ENCODE data around the gene CMAS.
"Not testable (repeated sequence)": the region's sequence is repeated elsewhere in the genome, so short reads cannot be mapped to it uniquely, and the experiment has no call there.

CMAS gene

DNA sequence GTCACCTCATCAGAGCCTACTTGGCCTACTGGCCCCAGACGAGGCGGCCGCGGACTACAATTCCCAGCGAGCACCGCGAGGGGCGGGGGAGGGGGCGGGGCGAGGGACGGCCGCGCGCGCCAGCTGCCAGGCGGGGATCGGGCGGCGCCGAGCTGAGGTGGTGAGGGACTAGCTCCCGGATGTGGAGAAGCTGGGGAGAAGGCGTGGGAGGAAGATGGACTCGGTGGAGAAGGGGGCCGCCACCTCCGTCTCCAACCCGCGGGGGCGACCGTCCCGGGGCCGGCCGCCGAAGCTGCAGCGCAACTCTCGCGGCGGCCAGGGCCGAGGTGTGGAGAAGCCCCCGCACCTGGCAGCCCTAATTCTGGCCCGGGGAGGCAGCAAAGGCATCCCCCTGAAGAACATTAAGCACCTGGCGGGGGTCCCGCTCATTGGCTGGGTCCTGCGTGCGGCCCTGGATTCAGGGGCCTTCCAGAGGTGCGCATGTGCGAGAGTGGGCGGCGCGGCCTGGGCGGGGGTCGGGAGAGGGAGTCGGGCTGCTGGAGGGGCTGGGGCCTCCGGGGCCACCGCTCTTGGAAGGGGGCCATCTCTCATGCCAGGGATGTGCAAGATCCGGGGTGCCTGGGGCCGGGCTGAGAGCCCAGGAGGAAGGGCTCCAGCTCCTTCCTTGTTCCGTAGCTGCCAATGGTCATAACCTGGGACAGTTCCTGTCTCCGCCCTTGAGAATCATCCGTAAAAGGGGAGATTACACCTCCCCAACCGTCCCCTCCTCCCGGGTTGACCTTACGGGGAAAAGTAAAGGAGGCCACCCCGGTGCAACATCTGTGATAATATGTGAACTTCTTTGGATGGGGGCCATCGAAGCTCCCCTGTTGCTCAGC, at the start of gene CMAS:
CMAS (plus strand) TSS at position 129 of the 878 bp plus-strand sequence; CDS start at position 215, 86 bp downstream.
- peak; percentile 51 to 59 for DNase-seq

DNA sequence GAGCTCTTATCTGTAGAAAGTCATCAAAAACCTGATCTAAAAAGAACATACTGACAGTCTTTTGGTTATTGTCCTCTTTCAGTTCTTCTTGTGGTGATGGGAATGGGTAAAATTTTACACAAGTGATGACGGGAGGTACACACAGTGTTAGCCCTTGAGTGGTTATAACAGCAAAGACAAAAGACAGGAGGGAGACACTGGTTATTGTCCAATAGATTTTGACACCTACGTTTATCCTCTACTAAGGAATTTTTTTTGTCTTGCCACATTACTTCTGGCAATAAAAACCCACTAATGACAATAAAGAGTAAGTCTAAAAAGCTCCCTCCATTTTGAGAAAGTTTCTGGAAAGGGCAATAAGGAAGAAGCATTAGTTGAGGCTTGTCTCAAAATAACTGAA, 47.7 kb upstream of the CMAS start:
- DNase-seq: no peak

DNA sequence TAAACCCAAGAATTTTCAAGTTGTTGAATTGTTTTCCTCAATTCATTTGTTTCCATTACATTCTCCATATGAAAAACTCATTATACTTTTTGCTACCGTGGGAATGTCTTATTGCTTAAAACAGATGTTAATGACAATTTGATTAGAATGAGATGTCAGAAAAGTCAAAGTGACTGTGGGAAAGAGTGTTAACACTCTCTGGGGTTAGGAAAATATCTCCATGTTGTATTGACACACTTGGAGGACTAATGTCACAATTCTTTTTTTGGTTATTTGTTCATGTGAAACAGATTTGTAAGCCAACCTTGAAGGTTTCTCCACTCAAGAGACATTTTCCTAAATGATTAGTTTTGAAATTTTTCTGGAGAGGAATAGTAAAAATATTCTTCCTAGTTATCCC, 47.2 kb upstream of the CMAS start:
- DNase-seq: no peak

DNA sequence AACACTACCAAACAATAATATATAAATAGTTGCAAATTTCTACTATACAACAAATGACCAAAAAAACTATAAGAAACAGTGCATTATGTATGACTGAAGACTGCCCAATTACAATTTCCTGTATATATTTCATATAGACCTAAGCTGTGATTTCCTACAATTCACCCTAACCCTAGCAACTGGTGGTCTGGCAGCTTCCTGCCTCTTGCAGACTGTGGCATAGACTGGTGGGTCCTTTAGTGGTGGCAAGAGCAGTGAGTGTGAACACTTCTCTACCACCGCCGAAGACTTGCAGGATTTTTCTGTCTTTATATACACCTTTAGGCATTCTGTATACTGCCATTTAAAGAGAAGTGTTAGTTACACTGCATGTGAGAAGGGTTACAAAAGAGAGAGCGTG, 43.6 kb upstream of the CMAS start:
- DNase-seq: no peak

DNA sequence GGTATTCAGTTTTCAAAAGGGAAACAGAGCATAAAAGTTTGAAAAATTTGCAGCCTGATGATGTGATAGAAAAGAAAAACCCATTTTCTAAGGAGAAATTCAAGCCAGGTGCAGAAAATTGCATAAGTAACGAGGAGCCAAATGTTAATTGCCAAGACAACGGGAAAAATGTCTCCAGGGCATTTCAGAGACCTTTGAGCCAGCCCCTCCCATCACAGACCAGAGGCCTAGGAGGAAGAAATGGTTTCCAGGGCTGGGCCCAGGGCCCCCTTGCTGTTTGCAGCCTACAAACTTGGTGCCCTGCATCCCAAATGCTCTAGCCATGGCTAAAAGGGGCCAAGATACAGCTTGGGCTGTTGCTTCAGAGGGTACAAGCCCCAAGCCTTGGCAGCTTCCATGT, 38.2 kb upstream of the CMAS start:
- not testable (repeated sequence) for DNase-seq

DNA sequence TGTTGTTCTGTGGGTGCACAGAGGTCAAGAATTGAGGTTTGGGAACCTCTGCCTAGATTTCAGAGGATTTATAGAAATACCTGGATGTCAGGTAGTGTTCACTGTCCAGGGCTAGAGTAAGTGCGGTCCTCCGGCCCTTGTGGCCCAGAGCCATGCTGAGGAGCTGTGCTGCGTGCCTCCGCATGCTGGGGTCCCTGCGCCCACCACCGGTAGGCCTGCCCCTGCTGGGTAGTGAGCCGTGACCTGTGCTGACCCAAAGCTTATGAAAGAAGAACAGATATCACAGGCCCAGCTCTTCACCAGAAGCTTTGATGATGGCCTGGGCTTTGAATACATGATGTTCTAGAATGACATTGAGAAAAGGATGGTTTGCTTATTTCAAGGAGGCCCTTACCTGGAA, 37.8 kb upstream of the CMAS start:
- DNase-seq: no peak

DNA sequence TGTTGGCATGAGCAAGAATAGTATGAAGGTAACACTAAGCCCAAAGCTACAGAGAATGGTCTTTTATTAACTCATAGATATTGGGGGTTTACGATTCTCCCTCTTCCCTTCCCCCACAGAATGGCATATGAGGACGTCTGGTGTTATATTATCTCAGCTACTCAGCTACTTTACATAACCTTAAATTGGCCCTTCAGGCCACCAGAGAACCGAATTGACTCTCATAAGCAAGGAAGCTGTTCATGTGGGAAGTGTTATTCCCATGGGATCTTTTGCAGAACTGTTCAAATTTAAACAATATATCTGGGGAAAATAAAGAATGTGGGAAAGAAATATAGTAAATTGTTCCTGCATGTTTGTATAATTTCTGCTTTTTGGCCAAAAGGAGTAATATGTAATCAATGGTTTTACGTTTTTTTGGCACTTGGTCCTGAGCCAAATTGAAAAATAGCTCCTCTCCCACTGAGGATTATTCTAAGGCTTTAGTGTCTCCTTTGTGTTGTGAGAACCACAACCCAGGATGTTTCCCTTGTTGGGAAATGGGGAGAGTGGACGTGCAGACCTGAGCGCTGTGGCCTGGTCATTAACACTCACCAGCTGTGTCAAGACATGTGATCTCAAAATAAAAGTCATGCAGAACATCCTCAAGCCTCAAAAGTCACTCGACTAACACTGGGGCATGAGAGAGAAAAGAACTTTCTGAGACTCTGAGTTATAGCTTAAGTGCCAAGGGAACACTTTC, 31.8 kb upstream of the CMAS start:
- no peak for DNase-seq

DNA sequence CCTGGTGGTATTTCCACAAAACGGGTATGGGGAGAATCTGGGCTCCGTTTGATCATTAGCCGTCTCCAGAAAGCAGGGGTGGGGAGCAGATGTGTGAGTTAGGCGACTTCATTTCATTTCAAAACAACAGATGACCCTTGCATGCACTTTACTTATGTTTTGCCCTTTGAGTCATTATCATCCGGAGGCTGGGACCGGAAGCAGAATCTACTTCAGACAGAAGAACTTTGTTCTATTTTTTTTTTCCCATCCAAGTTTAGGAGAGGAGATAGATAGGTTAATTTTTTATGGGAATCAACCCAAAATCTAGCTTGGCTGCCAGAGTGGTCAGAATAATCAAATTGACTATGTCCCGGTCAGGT, 31.3 kb upstream of the CMAS start:
- DNase-seq: no peak

DNA sequence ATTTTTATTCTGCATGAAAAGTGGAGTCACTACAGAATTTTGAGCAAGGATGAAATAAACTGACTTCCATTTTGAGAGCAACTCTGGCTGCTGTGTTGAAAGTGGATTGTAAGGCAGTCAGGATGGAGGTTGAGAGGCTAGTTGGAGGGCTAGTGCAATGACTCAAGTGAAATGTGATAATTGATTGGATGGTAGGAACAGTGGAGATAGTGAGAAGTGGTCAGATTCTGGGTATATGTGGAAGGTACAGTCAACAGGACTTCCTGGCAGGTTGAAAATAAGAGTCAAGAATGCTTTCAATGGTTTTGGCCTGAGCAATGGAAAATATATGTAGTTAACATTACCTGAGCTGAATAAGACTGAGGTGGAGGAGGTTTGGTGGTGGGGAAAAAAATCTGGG, 29.0 kb upstream of the CMAS start:
- no peak for DNase-seq

DNA sequence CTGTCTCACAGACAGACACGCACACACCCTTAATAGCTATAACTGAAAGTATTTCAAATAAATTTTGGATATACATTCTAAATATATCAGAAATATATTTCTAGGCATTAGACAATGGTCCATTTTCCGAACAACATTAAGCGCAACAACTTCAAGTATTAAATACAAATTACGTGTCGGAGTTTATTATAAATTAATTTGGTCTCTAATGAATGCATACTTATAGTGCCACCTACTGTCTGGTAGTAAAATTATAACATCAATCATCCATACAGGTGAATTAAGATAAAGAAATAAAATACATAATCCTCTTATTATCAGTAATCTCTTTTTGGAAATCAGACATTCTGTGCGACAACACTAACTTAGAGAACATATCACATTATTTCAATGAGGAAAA, 27.2 kb upstream of the CMAS start:
- peak in 1 of 2 experiments; percentile 34 for DNase-seq

DNA sequence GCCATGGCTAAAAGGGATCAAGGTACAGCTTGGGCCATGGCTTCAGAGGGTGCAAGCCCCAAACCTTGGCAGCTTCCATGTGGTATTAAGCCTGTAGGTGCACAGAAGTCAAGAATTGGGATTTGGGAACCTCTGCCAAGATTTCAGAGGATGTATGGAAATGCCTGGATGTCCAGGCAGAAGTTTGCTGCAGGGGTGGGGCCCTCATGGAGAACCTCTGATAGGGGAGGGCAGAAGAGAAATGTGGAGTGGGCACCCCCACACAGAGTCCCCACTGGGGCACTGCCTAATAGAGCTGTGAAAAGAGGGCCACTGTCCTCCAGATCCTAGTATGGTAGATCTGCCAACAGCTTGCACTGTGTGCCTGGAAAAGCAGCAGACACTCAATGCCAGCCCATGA, 22.5 kb upstream of the CMAS start:
- not testable (repeated sequence) for DNase-seq

DNA sequence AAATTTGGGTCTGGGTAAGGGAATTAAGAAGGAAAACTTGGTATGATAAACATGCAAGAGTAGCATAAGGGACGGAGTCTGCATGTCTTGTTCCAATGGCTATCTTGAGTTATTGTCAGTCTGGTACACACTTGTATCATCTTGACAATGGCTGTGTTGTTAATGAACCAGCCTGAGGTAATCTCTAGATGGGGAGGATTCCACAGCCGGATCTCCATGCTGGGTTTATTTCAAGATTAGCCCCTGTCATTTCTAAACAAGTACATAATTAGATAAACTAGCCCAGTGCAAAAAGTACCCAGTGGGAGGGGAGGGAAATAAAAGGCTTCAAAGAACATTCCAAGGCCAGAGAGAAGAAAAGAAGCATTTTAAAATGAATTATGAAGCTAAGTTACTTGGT, 16.5 kb upstream of the CMAS start:
- DNase-seq: no peak

DNA sequence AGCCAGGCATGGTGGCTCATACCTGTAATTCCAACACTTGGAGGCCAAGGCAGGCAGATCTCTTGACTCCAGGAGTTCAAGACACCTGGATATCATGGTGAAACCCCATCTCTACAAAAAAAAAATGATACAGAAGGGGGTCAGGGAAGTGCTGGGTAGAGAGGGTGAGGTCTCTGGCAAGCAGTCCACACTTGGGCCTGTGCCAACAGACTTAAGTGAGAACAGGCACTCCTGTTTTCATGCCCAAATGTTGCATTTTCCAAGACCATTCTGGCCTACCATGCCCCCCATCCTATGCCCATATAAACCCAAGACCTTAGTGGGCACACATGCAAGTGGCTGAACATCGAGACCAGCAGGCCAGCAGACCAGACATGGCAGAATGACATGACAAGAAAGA, 16.0 kb upstream of the CMAS start:
- no peak for DNase-seq

DNA sequence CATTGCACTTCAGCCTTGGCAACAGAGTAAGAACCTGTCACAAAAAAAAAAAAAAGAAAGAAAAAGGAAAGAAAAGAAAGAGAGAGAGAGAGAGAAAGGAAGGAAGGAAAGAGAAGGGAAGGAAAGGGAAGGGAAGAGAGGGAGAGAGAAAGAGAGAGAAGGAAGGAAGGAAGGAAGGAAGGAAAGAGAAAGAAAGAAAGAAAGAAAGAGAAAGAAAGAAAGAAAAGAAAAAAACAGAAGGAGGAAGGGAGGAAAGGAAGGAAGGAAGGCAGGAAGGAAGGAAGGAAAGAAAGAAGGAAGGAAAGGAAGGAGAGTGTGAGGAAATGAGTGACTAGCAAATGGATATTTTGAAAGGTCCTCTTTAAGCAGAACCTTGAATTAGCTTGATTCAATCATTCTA, 13.3 kb upstream of the CMAS start:
- no peak for DNase-seq

DNA sequence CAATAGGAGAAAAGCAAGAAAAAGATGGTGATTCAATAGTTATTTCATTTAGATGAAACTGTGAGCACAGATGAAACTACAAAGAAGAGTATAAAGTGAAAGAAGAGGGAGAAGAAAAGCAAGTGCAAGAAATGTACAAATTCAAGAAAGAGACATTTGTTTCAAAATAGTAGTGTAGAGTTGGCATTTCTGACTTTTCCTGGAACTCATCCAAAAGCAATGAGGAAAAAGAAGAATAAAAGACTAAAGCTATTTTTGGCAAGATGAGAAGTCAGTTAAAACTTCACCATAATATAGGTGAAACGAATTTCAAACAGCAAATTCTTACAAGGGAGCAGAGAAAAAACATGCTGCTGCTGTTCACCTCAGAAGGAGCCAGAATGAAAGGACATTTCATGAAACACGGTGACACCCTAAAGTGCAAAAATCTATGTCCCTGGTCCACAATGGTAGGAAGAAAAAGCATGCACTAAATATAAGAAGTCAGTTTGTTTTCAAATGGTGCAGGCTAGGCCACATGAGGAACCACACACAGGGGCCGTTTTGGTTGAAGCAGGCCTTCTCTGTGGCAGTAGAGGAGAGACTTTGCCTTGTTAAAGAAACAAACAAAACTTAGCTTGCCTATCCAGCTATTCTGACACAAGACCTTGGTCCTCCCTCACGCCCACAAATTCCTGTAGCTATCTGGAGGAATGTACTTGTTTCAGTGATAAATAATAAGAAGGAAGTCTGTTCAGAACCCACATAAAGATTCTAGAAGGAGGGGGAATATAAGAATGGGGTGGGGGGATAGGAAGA, 11.1 kb upstream of the CMAS start:
- DNase-seq: no peak

DNA sequence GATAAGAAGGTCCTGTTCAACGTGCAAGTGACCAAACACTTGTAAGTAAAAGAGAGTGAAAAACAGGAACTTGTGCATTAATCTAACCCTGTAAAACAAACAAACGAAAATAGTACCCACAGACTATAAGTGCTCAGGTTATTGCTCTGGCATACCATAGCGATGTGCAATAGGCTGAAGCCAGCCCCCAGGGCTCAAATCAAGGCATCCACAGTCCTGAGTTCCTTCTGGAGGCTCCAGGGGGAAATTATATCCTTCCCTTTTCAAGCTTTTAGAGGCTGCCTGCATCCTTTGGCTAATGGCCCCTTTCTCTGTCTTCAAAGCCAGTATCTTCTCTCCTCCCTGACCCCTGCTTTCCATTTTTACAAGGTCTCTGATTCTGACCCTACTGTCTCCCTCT, 8.1 kb upstream of the CMAS start:
- DNase-seq: no peak

DNA sequence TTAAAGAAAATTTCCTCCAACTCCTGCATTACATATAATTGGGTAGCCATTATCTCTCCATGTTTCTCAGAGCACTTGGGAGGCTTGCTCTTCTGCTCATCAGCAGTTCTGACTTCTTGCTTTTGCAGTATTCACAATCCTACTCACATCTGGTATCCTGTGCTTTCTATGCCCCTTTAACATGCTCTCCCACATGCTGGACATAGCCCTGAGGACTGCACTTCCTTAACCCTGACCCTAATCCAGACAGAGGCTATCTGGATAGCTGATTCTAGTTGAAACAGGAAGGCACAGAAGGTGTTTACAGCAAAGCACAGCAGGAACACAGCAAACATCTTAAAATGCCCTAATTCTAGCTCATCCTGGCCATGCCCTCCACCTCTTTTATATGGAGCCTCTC, 7.3 kb upstream of the CMAS start:
- no peak for DNase-seq

DNA sequence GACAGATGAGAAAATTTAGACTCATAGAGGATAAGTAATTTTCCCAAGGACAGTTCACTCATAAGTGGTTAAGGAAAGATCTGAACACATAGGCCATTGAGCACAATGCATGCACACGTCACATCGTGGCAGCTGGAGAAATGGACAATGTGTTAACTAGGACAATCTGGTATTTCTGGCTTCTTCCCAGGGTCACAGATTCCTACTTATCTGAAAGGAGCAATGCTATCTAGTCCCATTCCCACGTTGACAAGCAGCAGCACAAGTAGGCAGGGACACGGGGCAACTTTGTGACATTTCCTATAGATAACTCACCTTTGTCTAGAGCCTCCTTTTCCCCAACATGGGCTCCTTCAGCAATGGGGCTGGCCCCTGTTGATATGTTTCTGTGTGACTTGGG, 6.7 kb upstream of the CMAS start:
- no peak for DNase-seq

DNA sequence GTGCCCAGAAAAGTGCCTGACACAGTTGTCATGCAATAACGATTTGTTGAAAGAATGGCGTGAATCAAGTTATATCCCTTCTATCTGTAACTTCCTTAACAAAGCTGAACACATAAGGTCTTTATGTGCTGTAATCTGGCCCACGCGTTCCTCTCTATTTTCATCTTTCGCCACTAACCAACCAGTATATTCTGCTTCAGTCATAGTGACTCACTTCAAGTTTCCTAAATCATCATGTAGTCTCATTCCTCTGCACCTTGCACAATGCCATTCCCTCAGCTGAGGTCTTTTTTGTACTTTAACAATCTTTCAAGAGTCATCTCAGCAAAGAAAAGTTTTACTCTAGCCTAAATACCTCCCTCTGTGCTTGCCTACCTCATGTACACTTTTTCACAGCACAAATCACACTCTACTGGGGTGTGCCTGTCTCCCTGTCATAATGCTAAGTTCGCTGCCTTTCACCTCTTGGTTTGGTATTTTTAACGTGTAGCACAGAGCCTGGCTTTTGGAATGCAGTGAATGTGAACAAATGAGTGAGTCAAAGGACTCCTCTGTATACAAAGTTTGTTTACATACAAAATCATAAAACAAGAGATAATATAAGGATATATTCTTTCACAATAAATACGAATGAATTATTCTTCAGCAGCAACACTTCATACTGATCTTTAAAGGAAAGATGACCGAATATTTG, 2.9 kb upstream of the CMAS start:
- no peak for DNase-seq

DNA sequence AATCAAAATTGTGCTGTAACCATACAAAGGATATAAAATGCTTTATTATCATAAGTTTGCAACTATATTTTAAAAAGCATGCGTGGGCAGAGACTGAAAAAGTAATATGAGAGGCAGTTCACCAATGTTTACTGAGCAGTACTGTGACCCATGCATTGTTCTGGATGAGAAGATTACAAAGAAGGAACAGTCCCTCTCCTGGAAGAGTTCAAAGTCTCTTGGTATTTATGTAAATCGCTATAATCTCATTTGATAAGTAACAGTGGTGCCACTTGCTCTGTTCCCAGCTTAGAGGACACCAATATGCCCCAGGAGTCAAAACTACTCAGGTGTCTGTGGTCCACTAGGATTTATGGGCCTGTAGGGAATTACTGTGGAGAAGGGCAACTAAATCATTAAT, 2.1 kb upstream of the CMAS start:
- DNase-seq: no peak

DNA sequence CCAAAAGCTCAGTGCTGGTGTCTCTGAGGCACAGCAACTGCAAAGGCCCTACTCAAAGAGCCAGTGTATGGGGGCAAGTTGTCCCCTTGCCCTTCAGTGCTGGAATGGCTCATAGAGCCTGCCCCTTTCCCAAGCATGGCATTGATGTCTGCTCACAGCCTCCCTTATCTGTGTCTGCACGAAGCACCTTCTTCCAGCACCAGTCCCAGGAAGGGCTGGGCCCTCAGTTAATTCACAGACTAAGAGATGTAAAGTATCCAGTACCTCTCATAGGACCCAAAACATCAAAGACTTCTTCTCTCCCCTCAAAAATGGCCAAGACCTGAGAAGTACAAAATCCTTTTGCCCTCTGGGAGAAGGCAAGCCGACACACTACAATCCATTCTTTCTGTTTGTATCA, 1.6 kb upstream of the CMAS start:
- DNase-seq: no peak

DNA sequence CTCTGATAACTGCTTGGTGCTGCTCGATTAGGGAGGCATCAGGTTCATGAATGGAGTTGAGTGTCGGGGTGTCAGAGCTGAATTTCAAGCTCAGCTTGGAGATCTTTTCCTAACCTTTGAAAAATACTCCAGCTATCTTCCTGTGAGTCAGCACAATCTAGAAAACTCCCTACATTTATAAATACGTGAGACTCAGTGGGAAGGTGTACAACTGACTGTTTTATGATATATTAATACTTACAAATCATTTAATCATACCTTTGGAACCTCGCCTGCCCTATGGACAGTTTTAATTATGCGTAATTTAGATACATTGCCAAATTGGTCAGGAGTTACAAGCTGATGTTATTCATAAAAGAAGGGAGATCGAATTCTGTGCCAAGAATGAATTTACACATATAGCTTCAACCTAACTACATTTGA, 961 bp downstream of the CMAS start:
- DNase-seq: no peak

DNA sequence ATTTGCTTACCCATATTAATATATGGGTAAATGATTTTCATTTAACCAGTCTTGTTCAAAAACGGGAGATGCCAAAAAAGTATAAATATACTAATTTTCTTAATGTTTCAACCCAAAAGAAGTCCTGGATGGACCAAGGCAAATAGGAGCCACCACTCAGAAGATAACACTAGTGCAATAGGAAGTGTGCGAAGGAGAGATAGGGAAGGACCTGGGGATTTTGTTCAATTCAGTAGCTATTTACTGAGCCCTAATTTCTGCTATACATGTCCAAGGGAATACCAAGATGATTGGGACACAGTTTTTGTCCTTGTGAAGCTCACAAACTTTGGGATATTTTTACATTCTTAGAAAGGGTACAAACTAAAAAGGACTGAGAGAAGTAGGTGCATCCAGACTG, 1.5 kb downstream of the CMAS start:
- DNase-seq: no peak

All from AML-193 (cell line).